A673 (cell line): Measurements from ENCODE around the gene DIPK1A. TPM values are rescaled to one million over a fixed set of nuclear protein-coding genes. Genes with fewer than 3 reads are reported as not detected.

Source experiments
- BruUV-seq: library from RNA; stranded (reverse); fragments of 400-500 nt; replicated peaks from 2 replicates; lab custom pipeline; 2021; lab: Mats Ljungman, UMichigan
- CTCF ChIA-PET: fragments of 300-600 bp; sonication (Branson Sonifier 250); formaldehyde crosslinking; loops from one replicate; lab custom pipeline; 2022; ENCODE audit warnings: antibody characterized with exemption; lab: Charles Lee
- POLR2A ChIA-PET: fragments of 300-600 bp; sonication (Branson Sonifier 250); formaldehyde crosslinking; loops from one replicate; lab custom pipeline; 2022; ENCODE audit warnings: antibody characterized with exemption; ENCODE audit not compliant: low non-redundant PET; lab: Charles Lee
- DNase-seq: peaks from one replicate; pipeline ENCODE4 v3.0.0-alpha.2; 2015; ENCODE audit warnings: low spot score
- H3K27ac ChIP-seq: fragments of 200-600 bp; sonication (generic); 2 replicates; pipeline ENCODE4 v1.5.1; 2016; ENCODE audit warnings: mixed run types, low read depth, mild to moderate bottlenecking, mixed read lengths, antibody characterized with exemption, low read length; ENCODE audit not compliant: poor library complexity, severe bottlenecking
- H3K27me3 ChIP-seq: fragments of 200-600 bp; sonication (generic); replicated peaks from 2 replicates; pipeline ENCODE4 v1.6.1; 2017; ENCODE audit warnings: mixed run types, low read depth, mild to moderate bottlenecking, mixed read lengths, antibody characterized with exemption, low read length; ENCODE audit not compliant: insufficient read depth, poor library complexity
- H3K36me3 ChIP-seq: fragments of 200-600 bp; sonication (generic); 2 replicates; pipeline ENCODE4 v1.6.1; 2016; ENCODE audit warnings: mixed run types, mild to moderate bottlenecking, mixed read lengths, antibody characterized with exemption, low read length; ENCODE audit not compliant: insufficient read depth, poor library complexity, severe bottlenecking
- H3K4me1 ChIP-seq: fragments of 200-600 bp; sonication (generic); 2 replicates; pipeline ENCODE4 v1.6.1; 2017; ENCODE audit warnings: mixed run types, mild to moderate bottlenecking, mixed read lengths, antibody characterized with exemption, low read length; ENCODE audit not compliant: insufficient read depth, poor library complexity, severe bottlenecking
- H3K4me3 ChIP-seq: fragments of 200-600 bp; sonication (generic); 2 replicates; pipeline ENCODE4 v1.5.1; 2016; ENCODE audit warnings: low read depth, mixed run types, mild to moderate bottlenecking, mixed read lengths, low read length; ENCODE audit not compliant: poor library complexity, severe bottlenecking
- H3K9me3 ChIP-seq: fragments of 200-600 bp; sonication (generic); 2 replicates; pipeline ENCODE4 v1.6.1; 2016; ENCODE audit warnings: mixed run types, low read depth, mild to moderate bottlenecking, mixed read lengths, antibody characterized with exemption, low read length; ENCODE audit not compliant: poor library complexity, severe bottlenecking
- CTCF ChIP-seq: fragments of 300-800, 200-600 bp; sonication (generic); conservative IDR thresholded peaks from 2 replicates; pipeline ENCODE4 v1.5.1; 2017; ENCODE audit warnings: low read depth, mild to moderate bottlenecking, antibody characterized with exemption, low read length, moderate library complexity, mixed read lengths
- EZH2 ChIP-seq: fragments of 200-600 bp; sonication (generic); IDR thresholded peaks from 2 replicates; pipeline ENCODE4 v1.6.1; 2017; ENCODE audit warnings: borderline replicate concordance, low read depth, mild to moderate bottlenecking, mixed read lengths, antibody characterized with exemption, low read length; ENCODE audit not compliant: poor library complexity, severe bottlenecking
- intact Hi-C: fragments of 100-400 bp; cut with micrococcal nuclease; formaldehyde crosslinking; loops from one replicate; pipeline ENCODE4 v1.10.0; 2022; ENCODE audit not compliant: unreplicated experiment
- total RNA-seq: library from RNA; stranded (reverse); gene quantifications from 2 replicates; pipeline ENCODE4 v1.2.3, GENCODE V29; 2021

Gene DIPK1A
- total RNA-seq, 1 experiment from 2014 or later: 10.9 TPM

- ChIA-PET CTCF (interaction anchor here (0.9 kb wide), 1 partner anchor 286 kb away, joined by 6 read pairs; no protein-coding TSS in a partner anchor), POLR2A (no interaction called here)
- no peak for DNase-seq
- no peaks in the 10 kb centered on the region for H3K4me1 ChIP-seq
- no peak for TF ChIP-seq EZH2
- TF ChIP-seq CTCF: no peak
- H3K9me3 ChIP-seq: no peaks in the 10 kb centered on the region
- no TSS peak for BruUV-seq
- no peak overlapping the region for H3K4me3 ChIP-seq
- no peaks in the 10 kb centered on the region for H3K36me3 ChIP-seq
- H3K27ac ChIP-seq: no peak overlapping the region
- intact Hi-C loops: no loop called here
- no peaks in the 10 kb centered on the region for H3K27me3 ChIP-seq
Measured at GRCh38 chr1:92797961-92798360, 163.3 kb downstream of the DIPK1A start.

GRCh38 chr1:92797297-92797696 lies 164.0 kb downstream of the DIPK1A start:
- DNase-seq: no peak
- Histone ChIP-seq H3K27me3 (no peaks in the 10 kb centered on the region), H3K4me3 (no peak overlapping the region), H3K36me3 (no peaks in the 10 kb centered on the region), H3K9me3 (no peaks in the 10 kb centered on the region), H3K4me1 (peaks cover 2% of the 10 kb centered on the region), H3K27ac (no peak overlapping the region)
- intact Hi-C loops: no loop called here
- no peak for TF ChIP-seq CTCF
- no TSS peak for BruUV-seq
- POLR2A ChIA-PET: interaction anchor here (1.0 kb wide), 1 partner anchor 12 kb away, joined by 9 read pairs; no protein-coding TSS in a partner anchor
- CTCF ChIA-PET: interaction anchor here (0.9 kb wide), 1 partner anchor 286 kb away, joined by 6 read pairs; no protein-coding TSS in a partner anchor

- TF ChIP-seq CTCF (no peak), EZH2 (no peak)
- intact Hi-C loops: no loop called here
Measured at GRCh38 chr1:92795166-92795565, 166.1 kb downstream of the DIPK1A start.

More at GRCh38 chr1:92795166-92795565, 166.1 kb downstream of the DIPK1A start:
- H3K4me3 ChIP-seq: no peak overlapping the region
- no peaks in the 10 kb centered on the region for H3K27me3 ChIP-seq
- no peaks in the 10 kb centered on the region for H3K9me3 ChIP-seq
- peaks cover 11% of the 10 kb centered on the region for H3K4me1 ChIP-seq
- no peak overlapping the region for H3K27ac ChIP-seq
- DNase-seq: no peak
- POLR2A ChIA-PET: no interaction called here
- no peaks in the 10 kb centered on the region for H3K36me3 ChIP-seq
- CTCF ChIA-PET: no interaction called here
- no TSS peak for BruUV-seq
